Epithelial cell of esophagus (primary cell): Measurements from ENCODE around the gene ASB8.
"Not testable (repeated sequence)": the region's sequence is repeated elsewhere in the genome, so short reads cannot be mapped to it uniquely, and the experiment has no call there.

Source experiments
- DNase-seq: peaks from one replicate; pipeline ENCODE4 v3.0.0; 2010; ENCODE audit warnings: low read depth
- H3K4me3 ChIP-seq: 2 replicates; pipeline ENCODE4 v1.5.1; 2011; ENCODE audit warnings: mild to moderate bottlenecking, low read length, control low read depth
- CTCF ChIP-seq: IDR thresholded peaks from 2 replicates; pipeline ENCODE4 v1.5.1; 2011; ENCODE audit warnings: low read depth, mild to moderate bottlenecking, low read length, control low read depth, inconsistent platforms; ENCODE audit not compliant: insufficient read depth; ENCODE audit errors: missing control alignments

Gene ASB8

GRCh38 chr12:48119078-48119833, 38.1 kb downstream of the ASB8 start, which contains the start of gene PFKM:
PFKM (plus strand) TSS chr12:48119364; CDS start chr12:48122775, 3,411 bp downstream.
- TF ChIP-seq CTCF, result no peak
- peak; percentile 94 for DNase-seq
- peak within 1 kb of the TSS; percentile 86 for H3K4me3 ChIP-seq

- no peak for TF ChIP-seq CTCF
- DNase-seq, result no peak
- H3K4me3 ChIP-seq, result no peak overlapping the region
These were observed 38.9 kb downstream of the ASB8 start for GRCh38 chr12:48118284-48118871.

- no peak for DNase-seq
- no peak overlapping the region for H3K4me3 ChIP-seq
- TF ChIP-seq CTCF, result no peak
These were observed 41.4 kb downstream of the ASB8 start for GRCh38 chr12:48115957-48116356.

GRCh38 chr12:48111312-48111693, 46.0 kb downstream of the ASB8 start:
- not testable (repeated sequence) for DNase-seq, H3K4me3 ChIP-seq

GRCh38 chr12:48110691-48111311, 46.5 kb downstream of the ASB8 start:
- H3K4me3 ChIP-seq, result no peak overlapping the region
- DNase-seq, result peak; percentile 8
- no peak for TF ChIP-seq CTCF

GRCh38 chr12:48109424-48109823, 47.9 kb downstream of the ASB8 start:
- DNase-seq, result peak; percentile 9
- no peak overlapping the region for H3K4me3 ChIP-seq
- no peak for TF ChIP-seq CTCF
